HG03060 (cell line): Measurements from ENCODE around the gene FAM131B.

Source experiments
- ATAC-seq: cut with Tn5 transposase; IDR thresholded peaks from one replicate; pipeline ENCODE4 v1.9.1; 2021; ENCODE audit warnings: low read depth, moderate number of reproducible peaks; ENCODE audit not compliant: unreplicated experiment

Gene FAM131B

DNA sequence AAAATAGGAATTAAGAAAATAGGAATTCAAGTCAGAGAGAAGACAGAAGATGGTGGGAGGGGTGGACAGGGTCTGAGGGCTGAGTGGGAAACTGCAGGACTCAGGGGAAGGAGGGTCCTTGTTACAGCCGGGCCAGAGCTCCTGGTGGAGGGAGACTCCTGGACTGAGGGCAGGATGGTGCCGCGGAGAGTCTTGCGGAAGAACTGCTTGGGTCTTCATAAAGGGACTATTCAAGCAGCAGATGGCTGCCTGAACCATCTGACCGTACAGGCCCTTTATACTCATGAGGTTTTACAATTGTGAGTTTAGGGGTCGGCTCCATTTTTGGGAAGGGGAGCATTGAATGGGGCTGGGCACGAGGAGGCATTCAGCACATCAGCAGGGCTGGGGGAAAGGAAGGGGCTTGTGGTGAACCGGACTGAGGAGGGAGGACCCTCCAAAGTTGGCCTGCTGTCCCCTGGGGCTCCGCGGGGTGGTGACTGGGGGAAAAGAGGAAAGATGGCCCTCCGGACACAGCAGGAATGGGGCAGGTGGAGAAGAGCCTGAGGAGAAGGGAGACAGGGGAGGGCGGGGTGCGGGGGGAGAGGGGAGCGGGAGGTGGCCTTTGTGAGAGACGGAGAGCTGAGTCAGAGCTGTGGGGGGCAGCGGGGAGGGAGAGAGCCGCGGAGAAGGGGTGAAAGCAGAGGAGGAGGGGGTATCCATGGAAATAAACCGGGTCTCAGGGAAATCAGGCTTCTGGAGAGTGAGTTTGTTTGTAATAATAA is 1.5 kb downstream of the FAM131B start:
- ATAC-seq = no peak

DNA sequence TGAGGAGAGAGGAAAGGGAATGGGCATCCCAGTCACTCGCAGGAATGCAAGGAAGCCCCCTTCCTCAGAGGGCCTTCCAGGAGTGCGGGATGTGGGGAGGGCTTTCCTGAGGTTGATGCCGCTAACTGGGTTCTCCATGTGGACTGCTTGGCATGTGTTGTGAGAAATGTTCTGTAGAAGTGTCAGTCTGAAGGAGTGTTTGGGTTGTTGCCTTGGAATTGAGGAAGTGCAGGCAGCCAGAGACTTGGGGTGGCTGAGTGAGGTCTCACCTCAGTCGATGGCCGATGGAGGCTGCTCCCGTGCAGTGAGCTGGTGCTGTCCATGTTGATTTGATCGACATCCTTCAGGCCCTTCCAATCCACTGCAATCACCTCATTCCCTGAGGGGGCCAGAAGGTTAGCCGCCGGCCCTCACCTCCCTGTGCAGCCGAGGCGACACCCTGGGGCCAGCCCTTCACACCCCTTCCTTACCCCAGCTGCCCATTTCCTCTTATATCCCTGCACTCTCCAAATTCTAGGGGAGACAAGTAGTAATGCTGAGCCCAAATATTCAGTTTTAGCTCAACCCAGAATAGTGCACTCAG is 2.7 kb downstream of the FAM131B start:
- no peak for ATAC-seq

DNA sequence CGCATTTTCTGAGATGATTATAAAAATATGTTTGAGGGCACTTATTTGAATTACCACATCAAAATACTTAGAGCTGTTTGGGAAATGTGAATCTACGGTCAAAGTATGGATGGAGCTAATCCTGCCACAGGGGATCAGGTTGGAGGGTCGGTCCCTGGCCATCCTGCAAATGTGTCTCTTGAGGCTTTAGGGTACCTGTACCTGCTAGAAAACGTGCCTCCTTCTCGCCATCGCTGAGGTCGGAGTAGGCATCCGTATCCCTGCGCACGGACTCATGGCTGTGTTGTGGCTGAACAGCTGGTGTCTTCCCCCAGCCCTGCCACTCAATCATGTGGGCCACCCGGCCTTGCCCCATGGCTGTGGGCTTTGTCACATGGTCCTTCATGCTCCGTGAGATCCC is 3.9 kb downstream of the FAM131B start:
- no peak for ATAC-seq

DNA sequence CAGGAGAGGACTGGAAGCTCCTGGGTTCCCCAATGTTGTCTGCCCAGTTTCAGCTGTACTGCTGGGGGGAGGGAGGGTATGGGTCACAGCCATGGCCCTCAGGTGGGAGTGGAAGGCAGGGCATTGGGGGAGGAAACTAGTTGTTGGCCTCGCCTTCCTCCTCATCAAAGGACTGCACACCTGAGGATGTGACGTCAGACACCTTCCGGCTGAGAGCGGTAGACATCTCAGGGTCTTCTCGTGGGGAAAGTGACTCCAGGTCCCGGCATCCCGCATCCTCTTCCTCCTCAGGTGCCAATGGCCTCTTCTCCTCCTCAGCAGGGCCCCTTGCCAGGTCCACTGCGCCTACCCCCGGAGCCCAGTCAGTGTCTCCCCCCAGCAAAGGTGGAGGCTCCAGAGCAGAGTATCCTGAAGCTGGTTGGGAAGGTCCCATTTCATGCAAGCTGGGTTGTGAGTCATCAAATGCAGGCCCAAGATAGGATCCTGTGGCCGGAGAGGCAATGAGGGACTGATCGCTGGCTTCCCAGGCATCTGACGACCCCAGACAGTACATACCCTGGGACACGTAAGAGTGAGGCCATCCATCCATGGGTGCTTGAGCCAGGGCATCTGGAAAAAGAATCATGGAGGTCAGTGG is 6.0 kb downstream of the FAM131B start:
- ATAC-seq = no peak

DNA sequence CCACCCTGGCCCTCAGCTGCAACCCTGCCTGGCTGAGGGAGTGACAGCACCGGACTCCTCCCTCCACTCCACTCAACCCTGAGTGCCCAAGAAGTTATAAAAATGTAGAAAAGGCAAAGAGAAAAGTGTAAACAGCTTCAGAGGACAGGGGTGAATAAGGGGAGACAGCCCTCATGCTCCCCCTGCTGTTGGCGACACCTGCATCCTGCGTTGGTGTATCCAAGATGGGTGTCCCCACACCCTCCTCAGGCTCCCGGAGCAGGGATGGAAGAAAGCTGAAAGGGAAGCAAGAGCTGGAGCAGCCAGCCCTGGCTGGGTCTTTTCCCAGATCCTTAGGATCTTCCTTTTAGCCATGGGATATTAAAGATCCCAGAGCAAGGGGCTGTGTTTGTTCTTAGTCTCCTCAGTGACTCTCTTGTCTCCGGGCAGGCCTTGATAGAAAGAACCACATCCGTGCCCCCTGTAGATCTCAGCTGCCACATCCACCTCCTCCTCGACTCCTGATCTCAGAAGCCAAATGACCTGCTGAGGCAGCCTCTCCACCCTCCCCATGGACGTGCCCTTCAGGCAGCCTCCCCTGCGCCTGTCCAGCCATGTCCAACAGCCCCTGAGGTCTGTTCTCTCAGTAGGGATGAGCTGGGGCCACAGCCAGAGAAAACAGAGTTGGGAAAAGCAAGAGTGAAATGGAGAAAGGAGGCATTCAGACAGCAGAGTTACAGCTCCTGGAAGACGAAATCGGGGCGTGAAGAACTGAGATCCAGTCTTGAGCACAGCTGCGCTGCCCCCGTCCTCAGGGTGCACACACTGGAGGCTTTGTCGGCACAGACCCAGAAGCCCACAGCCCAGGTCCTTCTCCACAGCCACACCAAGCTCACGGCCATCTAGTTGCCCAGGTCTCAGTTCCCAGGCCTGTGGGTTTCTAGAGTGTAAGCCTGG is 6.8 kb downstream of the FAM131B start:
- ATAC-seq = no peak

DNA sequence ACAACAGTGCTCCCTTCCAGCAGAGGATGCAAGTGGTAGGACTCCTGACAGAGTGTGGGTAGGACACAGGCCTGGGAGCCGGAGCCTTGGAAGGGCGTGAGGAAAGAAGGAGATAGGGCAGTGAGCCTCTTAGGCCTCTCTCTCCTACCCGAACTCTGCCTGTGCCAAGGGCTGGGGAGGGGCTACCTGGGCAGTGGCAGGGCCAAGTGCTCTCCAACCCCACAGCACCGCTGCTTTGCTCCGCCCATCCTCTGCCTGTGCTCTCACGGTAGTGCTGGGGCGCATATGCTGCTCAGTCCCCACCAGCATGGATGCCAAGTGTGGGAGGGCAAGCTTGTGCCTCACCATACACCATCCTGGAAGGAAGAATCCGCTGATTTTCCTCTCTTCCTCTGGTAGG is 7.5 kb downstream of the FAM131B start:
- no peak for ATAC-seq

DNA sequence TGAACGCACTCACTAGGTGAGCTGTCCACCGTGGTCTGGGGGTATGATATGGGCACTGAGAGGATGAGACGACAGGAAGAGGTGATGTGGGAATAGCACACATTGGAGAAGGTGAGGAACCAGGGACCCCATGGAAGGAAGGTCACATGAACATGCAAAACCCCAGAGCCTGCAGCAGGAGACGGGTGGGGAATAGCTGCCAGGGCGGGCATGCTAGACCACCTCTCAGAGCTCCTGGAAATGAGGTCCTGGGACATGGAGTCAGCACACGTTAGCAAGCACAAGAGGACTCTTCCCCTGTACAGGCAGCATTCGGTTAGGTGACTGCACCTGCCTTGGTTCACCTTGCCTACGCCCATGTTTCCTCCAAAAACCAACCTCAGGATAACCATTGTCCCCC is 8.1 kb downstream of the FAM131B start:
- no peak for ATAC-seq

DNA sequence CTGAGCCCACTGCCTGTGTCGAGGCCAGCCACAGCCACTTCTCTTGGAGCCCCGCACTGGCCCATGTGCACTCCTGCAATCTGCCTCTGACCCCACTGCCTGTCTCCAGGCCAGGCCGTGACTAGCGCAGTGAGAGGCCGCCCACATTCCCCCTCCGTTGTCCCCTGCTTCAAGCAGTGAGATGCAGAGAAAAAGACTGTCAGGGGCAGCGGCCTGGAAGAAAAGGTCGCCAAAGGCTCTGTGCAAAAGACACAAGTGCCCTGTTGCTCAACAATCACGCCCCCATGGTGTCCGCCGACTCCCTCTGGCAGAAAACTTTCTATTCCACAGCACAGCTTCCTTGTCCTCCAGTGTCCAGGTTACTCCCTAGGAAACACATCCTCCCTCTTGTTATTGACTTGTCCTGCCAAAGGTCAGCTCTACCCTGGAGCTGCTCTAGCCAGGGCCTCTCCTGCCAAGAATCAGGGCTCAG is 9.9 kb downstream of the FAM131B start:
- no peak for ATAC-seq

DNA sequence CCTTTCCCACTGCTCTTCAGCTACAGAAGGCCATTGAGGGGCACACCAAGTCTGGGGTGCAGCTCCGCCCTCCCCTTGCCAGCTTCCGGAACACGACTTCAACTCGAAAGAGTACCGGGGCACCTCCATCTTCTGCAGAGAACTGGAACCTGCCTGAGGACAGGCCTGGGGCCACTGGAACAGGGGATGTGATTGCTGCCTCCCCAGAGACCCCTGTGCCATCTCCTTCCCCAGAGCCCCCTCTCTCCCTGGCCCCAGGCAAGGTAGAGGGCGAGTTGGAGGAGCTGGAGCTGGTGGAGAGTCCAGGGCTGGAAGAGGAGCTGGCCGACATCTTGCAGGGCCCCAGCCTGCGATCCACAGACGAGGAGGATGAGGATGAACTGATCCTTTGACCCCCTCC is 10.9 kb downstream of the FAM131B start:
- ATAC-seq = no peak

DNA sequence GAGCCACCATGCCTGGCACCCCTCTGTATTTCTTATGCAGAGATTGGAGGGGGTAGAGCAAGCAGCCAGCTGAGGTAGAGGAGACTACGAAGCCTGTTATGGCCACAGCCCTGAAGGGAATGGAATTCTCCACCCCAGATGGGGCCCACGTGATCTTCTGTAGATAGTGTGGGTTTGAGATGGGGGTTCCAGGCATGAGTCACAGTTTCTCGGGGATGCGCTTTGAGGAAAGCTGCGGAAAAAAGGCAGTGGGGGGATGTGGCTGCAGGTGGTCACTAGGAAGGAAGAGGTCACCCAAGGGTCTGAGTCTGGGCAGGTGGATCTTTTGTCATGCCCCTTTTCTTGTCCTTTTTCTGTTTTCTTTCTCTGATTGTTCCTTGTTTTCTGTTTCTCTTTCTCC is 11.5 kb downstream of the FAM131B start:
- ATAC-seq = no peak

DNA sequence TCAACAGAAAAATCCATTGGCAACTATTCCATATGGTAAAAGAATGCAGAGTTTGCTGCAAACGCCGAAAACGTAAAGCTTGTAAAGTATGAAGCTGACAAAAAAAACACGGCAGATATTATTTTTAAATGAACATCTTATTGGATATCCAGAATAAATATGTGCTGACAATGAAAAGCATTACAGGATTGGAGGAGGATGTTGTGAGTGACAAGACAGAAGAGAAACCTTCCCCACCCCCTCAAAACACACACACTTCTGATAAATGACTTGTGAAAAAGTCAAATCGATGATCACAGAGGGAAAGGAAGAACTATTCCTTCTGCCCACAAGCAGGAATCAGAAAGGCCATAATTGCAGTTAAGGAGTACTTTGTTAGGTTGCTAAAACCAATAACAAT is 14.6 kb downstream of the FAM131B start:
- ATAC-seq = no peak

DNA sequence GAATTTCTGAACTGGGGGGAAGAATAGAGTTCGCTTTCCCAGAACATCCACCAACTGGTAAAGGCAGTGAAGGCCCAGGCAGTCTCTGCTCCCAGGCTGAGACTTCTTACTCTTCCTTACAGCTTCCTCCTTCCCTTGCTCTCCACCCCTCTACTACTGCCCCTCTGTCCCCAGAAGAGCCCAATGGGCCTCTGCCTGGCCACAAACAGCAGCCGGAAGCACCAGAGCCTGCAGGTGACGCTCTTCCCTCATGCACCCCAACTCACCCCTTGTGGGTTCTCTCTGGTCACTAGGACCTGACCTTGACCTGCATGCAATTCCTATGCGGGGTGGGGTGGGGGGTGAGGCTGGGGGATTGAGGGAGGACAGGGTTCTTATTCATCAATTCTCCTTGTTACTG is 16.5 kb downstream of the FAM131B start:
- no peak for ATAC-seq

DNA sequence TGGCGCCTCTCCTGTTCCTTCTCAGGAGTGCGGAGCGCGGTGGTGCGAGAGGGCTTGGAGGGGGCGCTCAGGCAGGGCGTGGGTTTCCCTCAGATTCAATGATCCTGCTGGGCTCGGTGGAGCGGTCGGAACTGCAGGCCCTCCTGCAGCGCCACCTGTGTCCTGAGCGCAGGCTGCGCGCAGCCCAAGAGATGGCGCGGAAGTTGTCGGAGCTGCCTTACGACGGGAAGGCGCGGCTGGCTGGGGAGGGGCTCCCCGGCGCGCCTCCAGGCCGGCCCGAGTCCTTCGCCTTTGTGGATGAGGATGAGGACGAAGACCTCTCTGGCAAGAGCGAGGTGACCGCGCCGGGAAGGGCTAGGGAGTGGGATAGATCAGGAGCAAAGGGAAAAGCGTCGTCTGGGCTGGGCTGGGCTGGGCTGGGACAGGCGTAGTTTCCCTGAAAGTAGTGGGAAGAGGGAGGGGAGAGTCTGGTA is 17.0 kb downstream of the FAM131B start:
- ATAC-seq = no peak

DNA sequence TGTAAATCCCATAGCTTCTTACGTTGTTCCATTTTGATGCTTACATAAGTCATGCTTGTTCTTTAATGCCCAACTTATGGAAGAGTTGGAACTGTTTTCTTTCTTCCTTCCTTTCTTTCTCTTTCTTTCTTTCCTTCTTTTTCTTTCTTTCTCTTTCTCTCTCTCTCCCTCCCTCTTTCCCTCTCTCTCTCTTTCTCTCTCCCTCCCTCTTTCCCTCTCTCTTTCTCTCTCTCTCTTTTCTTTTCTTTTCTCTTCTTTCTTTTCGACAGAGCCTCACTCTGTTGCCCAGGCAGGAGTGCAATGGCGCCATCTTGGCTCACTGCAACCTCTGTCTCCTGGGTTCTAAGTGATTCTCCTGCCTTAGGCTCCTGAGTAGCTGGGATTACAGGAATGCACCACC is 18.9 kb downstream of the FAM131B start:
- ATAC-seq = no peak

DNA sequence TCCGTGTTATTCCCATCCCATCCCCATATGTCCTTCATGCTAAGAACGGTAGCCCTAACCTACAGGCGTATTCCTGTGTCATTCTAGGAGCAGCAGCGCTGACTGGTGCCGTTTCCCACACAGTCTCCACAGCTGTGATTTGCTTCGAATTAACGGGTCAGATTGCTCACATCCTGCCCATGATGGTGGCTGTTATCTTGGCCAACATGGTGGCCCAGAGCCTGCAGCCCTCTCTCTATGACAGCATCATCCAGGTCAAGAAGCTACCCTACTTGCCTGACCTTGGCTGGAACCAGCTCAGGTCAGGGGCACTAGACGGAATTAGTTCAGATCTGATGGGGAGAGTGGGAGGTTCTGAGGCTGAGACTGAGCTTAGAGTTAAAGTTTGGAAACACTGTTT is 20.7 kb downstream of the FAM131B start:
- no peak for ATAC-seq

DNA sequence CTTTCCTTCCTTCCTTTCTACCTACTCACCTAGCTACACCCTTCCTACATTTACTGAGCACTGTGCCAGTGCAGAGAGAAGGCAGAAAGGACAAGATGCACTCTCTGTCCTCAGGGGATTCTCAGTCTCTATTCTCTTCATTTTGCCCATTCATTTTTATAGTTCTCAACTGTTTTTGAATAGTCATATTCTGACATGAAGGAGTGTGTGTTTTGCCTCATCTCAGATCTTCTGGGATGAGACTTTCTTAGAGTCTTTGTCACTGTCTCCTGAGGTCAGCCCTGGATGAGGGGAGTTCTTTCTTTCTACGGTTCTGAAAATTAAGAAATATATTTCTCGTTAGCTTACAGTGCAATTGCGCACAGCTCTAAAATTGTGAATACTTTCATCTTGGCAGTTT is 25.3 kb downstream of the FAM131B start:
- no peak for ATAC-seq

DNA sequence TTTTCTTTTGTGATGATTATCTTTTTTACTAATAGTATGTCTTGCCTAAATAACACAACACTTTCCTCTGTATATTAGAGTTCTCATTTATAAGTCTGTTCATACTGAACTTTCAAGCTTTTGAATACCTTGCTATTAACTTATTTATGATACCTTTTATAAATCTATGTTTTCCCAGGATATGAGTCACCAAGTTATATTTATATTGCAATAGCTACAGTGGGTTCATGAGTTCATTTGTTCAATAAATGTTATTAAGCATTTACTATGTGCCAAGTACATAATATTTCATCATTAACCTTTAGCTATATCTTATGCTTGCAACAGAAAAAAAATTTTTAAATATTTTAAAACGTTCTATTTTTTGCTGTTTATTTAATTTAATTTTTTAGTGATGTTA is 28.3 kb downstream of the FAM131B start:
- ATAC-seq = no peak

DNA sequence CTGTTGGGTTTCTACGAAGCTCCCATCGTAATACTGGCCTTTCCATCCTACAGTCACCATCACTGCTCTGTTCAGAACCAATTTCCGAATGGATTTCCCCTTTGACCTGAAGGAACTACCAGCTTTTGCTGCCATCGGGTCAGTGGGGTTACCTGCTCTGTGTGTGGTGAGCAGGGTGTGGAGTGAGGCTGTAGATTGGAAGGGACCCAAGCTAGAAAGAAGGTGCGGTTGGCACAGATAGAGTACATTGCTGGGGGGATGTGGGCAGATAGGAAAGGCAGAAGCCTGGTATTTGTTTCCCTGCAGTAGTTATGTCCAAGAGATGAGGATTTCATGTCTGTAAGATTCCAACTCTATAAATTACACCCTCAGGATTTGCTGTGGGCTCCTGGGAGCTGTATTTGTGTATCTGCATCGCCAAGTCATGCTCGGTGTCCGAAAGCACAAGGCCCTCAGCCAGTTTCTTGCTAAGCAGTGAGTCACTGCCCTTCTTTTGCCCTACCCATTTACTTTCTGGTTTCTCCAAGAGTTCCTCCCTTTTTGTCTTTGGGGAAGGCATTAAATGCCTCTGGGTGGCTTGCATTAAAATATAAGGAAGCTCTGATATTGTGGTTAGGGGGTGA is 31.2 kb downstream of the FAM131B start:
- no peak for ATAC-seq

DNA sequence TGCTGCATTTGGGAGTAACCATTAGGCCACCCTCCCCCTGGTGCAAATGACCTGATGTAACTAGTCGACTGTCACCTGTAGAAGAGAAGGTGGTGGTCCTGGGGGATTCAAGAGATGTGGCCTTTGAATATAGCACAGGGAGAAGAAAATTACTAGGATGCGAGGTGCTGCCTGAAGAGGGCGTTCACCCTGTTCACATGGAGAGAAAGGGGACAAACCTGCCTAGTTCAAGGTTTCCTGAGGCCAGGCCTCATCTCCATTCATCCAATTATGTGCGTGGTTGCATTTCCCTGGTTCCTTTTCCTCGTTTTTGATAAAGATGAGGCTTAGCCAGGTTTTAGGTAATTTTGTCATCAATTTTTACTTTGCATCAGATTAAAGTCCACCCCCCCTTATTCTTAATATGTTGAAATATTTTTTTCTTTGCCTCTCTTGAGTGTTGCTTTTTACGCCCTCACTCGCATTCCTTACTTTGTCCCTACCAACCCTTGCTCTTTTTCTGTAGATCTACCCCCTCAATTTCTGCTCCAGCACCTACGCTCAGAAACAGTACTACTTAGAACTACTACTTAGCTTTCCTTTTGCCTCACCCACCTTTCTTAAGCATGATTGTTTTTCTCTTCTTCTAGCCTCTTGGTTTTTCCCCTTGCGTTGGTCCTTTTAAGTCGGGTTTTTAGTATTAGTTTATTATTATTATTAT is 32.9 kb downstream of the FAM131B start:
- no peak for ATAC-seq

DNA sequence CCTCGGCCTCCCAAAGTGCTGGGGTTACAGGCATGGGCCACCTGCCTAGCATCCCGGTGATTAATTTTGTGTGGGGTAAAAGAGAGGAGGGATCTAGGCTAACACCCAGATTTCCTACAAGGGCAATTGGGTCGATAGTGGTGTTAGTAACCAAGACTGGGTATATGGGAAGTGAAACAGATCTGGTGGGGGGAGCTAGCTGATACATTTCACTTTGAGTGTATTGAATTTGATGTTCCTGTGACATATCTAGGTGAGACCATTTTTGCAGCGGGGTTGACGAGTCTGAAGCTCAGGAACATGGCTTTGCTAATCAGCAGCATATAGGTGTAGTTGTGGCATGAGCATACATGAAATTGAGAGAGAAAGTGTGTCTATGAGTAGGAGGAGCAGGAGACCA is 34.6 kb downstream of the FAM131B start:
- no peak for ATAC-seq
